Smooth muscle cell of the brain vasculature (primary cell): ENCODE measurements around the gene KCNG2.
"Not testable (repeated sequence)": the region's sequence is repeated elsewhere in the genome, so short reads cannot be mapped to it uniquely, and the experiment has no call there.

Source experiments
- DNase-seq: peaks from one replicate; pipeline ENCODE4 v3.0.0-alpha.2; 2012; ENCODE audit warnings: low read depth, low spot score

Gene KCNG2

GRCh38 chr18:79797518-79798345 is at the start of gene KCNG2:
KCNG2 (plus strand) TSS chr18:79797938; CDS start chr18:79863668, 65,730 bp downstream.
- no peak for DNase-seq

GRCh38 chr18:79748321-79749180 is 49.2 kb upstream of the KCNG2 start:
- no peak for DNase-seq

GRCh38 chr18:79749251-79750191 is 48.2 kb upstream of the KCNG2 start:
- DNase-seq = no peak

GRCh38 chr18:79750980-79751571 is 46.7 kb upstream of the KCNG2 start:
- no peak for DNase-seq

- DNase-seq = not testable (repeated sequence)
These were observed 45.7 kb upstream of the KCNG2 start for GRCh38 chr18:79751918-79752578.

- not testable (repeated sequence) for DNase-seq
These were observed 44.8 kb upstream of the KCNG2 start for GRCh38 chr18:79752946-79753345.

GRCh38 chr18:79753391-79753851 is 44.3 kb upstream of the KCNG2 start:
- DNase-seq = no peak

GRCh38 chr18:79754022-79754761 is 43.5 kb upstream of the KCNG2 start:
- DNase-seq = no peak

- no peak for DNase-seq
These were observed 42.8 kb upstream of the KCNG2 start for GRCh38 chr18:79754831-79755351.

GRCh38 chr18:79755496-79756142 is 42.1 kb upstream of the KCNG2 start:
- DNase-seq = no peak

- DNase-seq = no peak
These were observed 41.6 kb upstream of the KCNG2 start for GRCh38 chr18:79756143-79756500.

GRCh38 chr18:79756826-79757225 is 40.9 kb upstream of the KCNG2 start:
- no peak for DNase-seq

- DNase-seq = no peak
These were observed 37.4 kb upstream of the KCNG2 start for GRCh38 chr18:79760348-79760747.

GRCh38 chr18:79760881-79761280 is 36.9 kb upstream of the KCNG2 start:
- no peak for DNase-seq

- DNase-seq = no peak
These were observed 34.3 kb upstream of the KCNG2 start for GRCh38 chr18:79763407-79763806.

- no peak for DNase-seq
These were observed 33.6 kb upstream of the KCNG2 start for GRCh38 chr18:79764131-79764530.

GRCh38 chr18:79765491-79766245 is 32.1 kb upstream of the KCNG2 start:
- no peak for DNase-seq

- DNase-seq = no peak
These were observed 31.4 kb upstream of the KCNG2 start for GRCh38 chr18:79766308-79766707.
